ENCODE data around the gene SP3.

Gene SP3

GRCh38 chr2:173982182-173982714 lies 17.1 kb upstream of the SP3 start:
- H4K91ac ChIP-seq (ENCODE audit: low read depth, low read length): peak overlapping the region; percentile 63
- peaks cover 4 to 7% of the 10 kb centered on the region in 2 experiments for H3K4me1 ChIP-seq (ENCODE audit: control insufficient read depth in 1 of 2, insufficient read depth in 2 of 2, low read length in 2 of 2)
- no peak overlapping the region for H3K27ac ChIP-seq (ENCODE audit: low read depth, low read length)
- H3K4me3 ChIP-seq (ENCODE audit: low read depth, low read length): no peak overlapping the region
- H2BK5ac ChIP-seq (ENCODE audit: low read depth, low read length, poor library complexity): no peak overlapping the region
- H4K8ac ChIP-seq (ENCODE audit: low read depth, low read length): no peak overlapping the region
- no peaks in the 10 kb centered on the region for H3K79me1 ChIP-seq (ENCODE audit: low read length)
- WGBS (ENCODE audit: extremely low coverage, insufficient coverage, insufficient read length): no CpG with 5 or more reads among the region's 2 CpGs
- no peak overlapping the region for H2AFZ ChIP-seq (ENCODE audit: insufficient read depth, low read length, poor library complexity)
- H3K9ac ChIP-seq (ENCODE audit: low read length): no peak overlapping the region
- DNase-seq: no peak
- H2AK5ac ChIP-seq (ENCODE audit: low read length): peak overlapping the region; percentile 19
- no peak overlapping the region for H4K12ac ChIP-seq (ENCODE audit: low read depth, low read length)
- peak overlapping the region; percentile 47 for H2BK12ac ChIP-seq (ENCODE audit: low read length)
- H2BK120ac ChIP-seq (ENCODE audit: insufficient read depth, low read length, poor library complexity): no peak overlapping the region
- H3K14ac ChIP-seq (ENCODE audit: low read length): no peak overlapping the region
- no peak overlapping the region for H3K18ac ChIP-seq (ENCODE audit: low read length)
- no peaks in the 10 kb centered on the region for H3K9me3 ChIP-seq (ENCODE audit: insufficient read depth, low read depth, low read length)
- no peak overlapping the region for H3K4me2 ChIP-seq (ENCODE audit: low read length)
- no peak overlapping the region for H3K4ac ChIP-seq (ENCODE audit: low read depth, low read length)
- no peaks in the 10 kb centered on the region for H3K79me2 ChIP-seq (ENCODE audit: control insufficient read depth, insufficient read depth, low read length, poor library complexity)
- no peaks in the 10 kb centered on the region for H3K36me3 ChIP-seq (ENCODE audit: control insufficient read depth in 1 of 2, insufficient read depth in 2 of 2, low read length in 2 of 2)
- H3K27me3 ChIP-seq (ENCODE audit: insufficient read depth, low read length): no peaks in the 10 kb centered on the region
- H3K23ac ChIP-seq (ENCODE audit: low read length): no peak overlapping the region

- no peak overlapping the region for H3K4me3 ChIP-seq (ENCODE audit: low read depth, low read length)
- H3K9me3 ChIP-seq (ENCODE audit: insufficient read depth, low read depth, low read length): no peaks in the 10 kb centered on the region
- no peak overlapping the region for H2BK12ac ChIP-seq (ENCODE audit: low read length)
- H3K27ac ChIP-seq (ENCODE audit: low read depth, low read length): no peak overlapping the region
- no peak overlapping the region for H3K9ac ChIP-seq (ENCODE audit: low read length)
- WGBS (ENCODE audit: extremely low coverage, insufficient coverage, insufficient read length): no CpG with 5 or more reads among the region's 2 CpGs
- no peak overlapping the region for H3K4ac ChIP-seq (ENCODE audit: low read depth, low read length)
- H2BK120ac ChIP-seq (ENCODE audit: insufficient read depth, low read length, poor library complexity): no peak overlapping the region
- no peak for DNase-seq
- H3K79me2 ChIP-seq (ENCODE audit: control insufficient read depth, insufficient read depth, low read length, poor library complexity): no peaks in the 10 kb centered on the region
- peaks cover 4 to 7% of the 10 kb centered on the region in 2 experiments for H3K4me1 ChIP-seq (ENCODE audit: control insufficient read depth in 1 of 2, insufficient read depth in 2 of 2, low read length in 2 of 2)
- no peak overlapping the region for H4K91ac ChIP-seq (ENCODE audit: low read depth, low read length)
- no peak overlapping the region for H4K8ac ChIP-seq (ENCODE audit: low read depth, low read length)
- H3K79me1 ChIP-seq (ENCODE audit: low read length): no peaks in the 10 kb centered on the region
- no peak overlapping the region for H2BK5ac ChIP-seq (ENCODE audit: low read depth, low read length, poor library complexity)
- no peak overlapping the region for H3K4me2 ChIP-seq (ENCODE audit: low read length)
- H3K23ac ChIP-seq (ENCODE audit: low read length): no peak overlapping the region
- H3K14ac ChIP-seq (ENCODE audit: low read length): no peak overlapping the region
- H4K12ac ChIP-seq (ENCODE audit: low read depth, low read length): no peak overlapping the region
- no peak overlapping the region for H2AFZ ChIP-seq (ENCODE audit: insufficient read depth, low read length, poor library complexity)
- H3K27me3 ChIP-seq (ENCODE audit: insufficient read depth, low read length): no peaks in the 10 kb centered on the region
- H2AK5ac ChIP-seq (ENCODE audit: low read length): no peak overlapping the region
- H3K18ac ChIP-seq (ENCODE audit: low read length): no peak overlapping the region
- H3K36me3 ChIP-seq (ENCODE audit: control insufficient read depth in 1 of 2, insufficient read depth in 2 of 2, low read length in 2 of 2): no peaks in the 10 kb centered on the region
These were observed 16.3 kb upstream of the SP3 start for GRCh38 chr2:173981520-173981919.

GRCh38 chr2:173979751-173980351 lies 14.7 kb upstream of the SP3 start:
- Histone ChIP-seq H3K9ac (ENCODE audit: low read length) (no peak overlapping the region), H2BK12ac (ENCODE audit: low read length) (peak overlapping the region; percentile 58), H4K12ac (ENCODE audit: low read depth, low read length) (no peak overlapping the region), H3K36me3 (ENCODE audit: control insufficient read depth in 1 of 2, insufficient read depth in 2 of 2, low read length in 2 of 2) (no peaks in the 10 kb centered on the region), H3K4me3 (ENCODE audit: low read depth, low read length) (no peak overlapping the region), H2BK5ac (ENCODE audit: low read depth, low read length, poor library complexity) (peak overlapping the region; percentile 31), H3K18ac (ENCODE audit: low read length) (no peak overlapping the region), H3K27me3 (ENCODE audit: insufficient read depth, low read length) (no peaks in the 10 kb centered on the region), H4K91ac (ENCODE audit: low read depth, low read length) (no peak overlapping the region), H3K79me2 (ENCODE audit: control insufficient read depth, insufficient read depth, low read length, poor library complexity) (no peaks in the 10 kb centered on the region), H3K27ac (ENCODE audit: low read depth, low read length) (no peak overlapping the region), H3K4me1 (ENCODE audit: control insufficient read depth in 1 of 2, insufficient read depth in 2 of 2, low read length in 2 of 2) (peaks cover under 1 to 7% of the 10 kb centered on the region in 2 experiments), H3K4me2 (ENCODE audit: low read length) (no peak overlapping the region), H3K9me3 (ENCODE audit: insufficient read depth, low read depth, low read length) (no peaks in the 10 kb centered on the region), H2AFZ (ENCODE audit: insufficient read depth, low read length, poor library complexity) (no peak overlapping the region), H2BK120ac (ENCODE audit: insufficient read depth, low read length, poor library complexity) (no peak overlapping the region), H3K79me1 (ENCODE audit: low read length) (no peaks in the 10 kb centered on the region), H3K23ac (ENCODE audit: low read length) (no peak overlapping the region), H4K8ac (ENCODE audit: low read depth, low read length) (no peak overlapping the region), H3K4ac (ENCODE audit: low read depth, low read length) (no peak overlapping the region), H2AK5ac (ENCODE audit: low read length) (no peak overlapping the region), H3K14ac (ENCODE audit: low read length) (no peak overlapping the region)
- no peak for DNase-seq
- WGBS (ENCODE audit: extremely low coverage, insufficient coverage, insufficient read length): no CpG with 5 or more reads among the region's 3 CpGs

- no CpG with 5 or more reads among the region's 1 CpG for WGBS (ENCODE audit: extremely low coverage, insufficient coverage, insufficient read length)
These were observed 13.3 kb upstream of the SP3 start for GRCh38 chr2:173978447-173978846.

More at GRCh38 chr2:173978447-173978846, 13.3 kb upstream of the SP3 start:
- Histone ChIP-seq H2AK5ac (ENCODE audit: low read length) (no peak overlapping the region), H3K4me1 (ENCODE audit: control insufficient read depth in 1 of 2, insufficient read depth in 2 of 2, low read length in 2 of 2) (peaks cover 0 to 7% of the 10 kb centered on the region in 2 experiments), H3K27ac (ENCODE audit: low read depth, low read length) (no peak overlapping the region), H3K36me3 (ENCODE audit: control insufficient read depth in 1 of 2, insufficient read depth in 2 of 2, low read length in 2 of 2) (no peaks in the 10 kb centered on the region), H2BK120ac (ENCODE audit: insufficient read depth, low read length, poor library complexity) (no peak overlapping the region), H3K4me3 (ENCODE audit: low read depth, low read length) (no peak overlapping the region), H3K9me3 (ENCODE audit: insufficient read depth, low read depth, low read length) (no peaks in the 10 kb centered on the region), H3K23ac (ENCODE audit: low read length) (no peak overlapping the region), H3K79me1 (ENCODE audit: low read length) (no peaks in the 10 kb centered on the region), H3K18ac (ENCODE audit: low read length) (no peak overlapping the region), H3K4me2 (ENCODE audit: low read length) (no peak overlapping the region), H3K4ac (ENCODE audit: low read depth, low read length) (no peak overlapping the region), H2AFZ (ENCODE audit: insufficient read depth, low read length, poor library complexity) (no peak overlapping the region), H4K8ac (ENCODE audit: low read depth, low read length) (no peak overlapping the region), H3K9ac (ENCODE audit: low read length) (no peak overlapping the region), H4K12ac (ENCODE audit: low read depth, low read length) (no peak overlapping the region), H2BK5ac (ENCODE audit: low read depth, low read length, poor library complexity) (no peak overlapping the region), H3K27me3 (ENCODE audit: insufficient read depth, low read length) (no peaks in the 10 kb centered on the region), H2BK12ac (ENCODE audit: low read length) (no peak overlapping the region), H4K91ac (ENCODE audit: low read depth, low read length) (no peak overlapping the region), H3K14ac (ENCODE audit: low read length) (no peak overlapping the region), H3K79me2 (ENCODE audit: control insufficient read depth, insufficient read depth, low read length, poor library complexity) (no peaks in the 10 kb centered on the region)
- peak; percentile 34 to 53 for DNase-seq

Data from trophoblast cell (in vitro differentiated cells and primary cell).